ENCODE data around the gene SERAC1.

SERAC1 gene

DNA sequence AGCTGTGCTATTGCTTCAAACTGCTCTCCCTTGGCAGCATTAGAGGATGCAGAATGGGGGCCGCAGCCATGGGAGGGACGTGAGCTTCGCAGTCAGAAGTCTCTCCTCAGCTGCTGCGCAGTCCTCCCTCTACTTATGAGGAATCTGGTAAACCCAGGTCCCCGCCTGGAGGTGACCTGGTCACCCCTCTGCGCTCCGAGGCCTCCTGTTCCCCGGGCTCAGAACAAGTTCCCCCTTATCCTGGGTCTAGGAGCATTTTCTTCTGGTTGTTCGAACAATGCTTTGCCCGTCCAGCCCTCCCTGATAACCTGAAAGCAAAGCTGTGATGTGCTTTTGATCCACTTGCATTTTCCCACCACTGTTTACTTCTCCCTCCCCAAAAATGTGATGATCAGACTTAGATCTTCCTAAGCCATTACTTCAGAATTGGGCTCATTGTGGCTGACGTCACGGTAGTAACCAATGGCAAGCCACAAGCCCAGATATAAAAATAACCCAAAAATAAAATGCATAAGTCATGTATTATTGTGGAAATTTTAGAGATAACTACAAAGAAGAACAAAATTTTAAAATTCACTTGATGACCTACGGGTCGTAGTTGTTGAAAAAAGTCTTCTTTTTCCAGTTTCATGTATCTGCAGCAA lies 80.7 kb downstream of the SERAC1 start:
- no peak for DNase-seq (ENCODE audit: extremely low read depth, low read depth)
- TF ChIP-seq CTCF (IDR thresholded peaks at IDR 0.05; ENCODE audit: low read depth, low read length, missing control alignments): no peak
- no peak overlapping the region for H3K4me3 ChIP-seq (replicated peaks; ENCODE audit: low read depth, low read length)

GRCh38 chr6:158086504-158087223 lies 81.4 kb downstream of the SERAC1 start:
- no peak for TF ChIP-seq CTCF (IDR thresholded peaks at IDR 0.05; ENCODE audit: low read depth, low read length, missing control alignments)
- peak; percentile 44 for DNase-seq (ENCODE audit: extremely low read depth, low read depth)
- no peak overlapping the region for H3K4me3 ChIP-seq (replicated peaks; ENCODE audit: low read depth, low read length)

- TF ChIP-seq CTCF (IDR thresholded peaks at IDR 0.05; ENCODE audit: low read depth, low read length, missing control alignments): no peak
Observed at GRCh38 chr6:158086054-158086503, 82.0 kb downstream of the SERAC1 start.

GRCh38 chr6:158085261-158086053 lies 82.6 kb downstream of the SERAC1 start:
- TF ChIP-seq CTCF (IDR thresholded peaks at IDR 0.05; ENCODE audit: low read depth, low read length, missing control alignments): no peak
- no peak overlapping the region for H3K4me3 ChIP-seq (replicated peaks; ENCODE audit: low read depth, low read length)
- no peak for DNase-seq (ENCODE audit: extremely low read depth, low read depth)

More at GRCh38 chr6:158086054-158086503, 82.0 kb downstream of the SERAC1 start:
- no peak overlapping the region for H3K4me3 ChIP-seq (replicated peaks; ENCODE audit: low read depth, low read length)
- no peak for DNase-seq (ENCODE audit: extremely low read depth, low read depth)

DNA sequence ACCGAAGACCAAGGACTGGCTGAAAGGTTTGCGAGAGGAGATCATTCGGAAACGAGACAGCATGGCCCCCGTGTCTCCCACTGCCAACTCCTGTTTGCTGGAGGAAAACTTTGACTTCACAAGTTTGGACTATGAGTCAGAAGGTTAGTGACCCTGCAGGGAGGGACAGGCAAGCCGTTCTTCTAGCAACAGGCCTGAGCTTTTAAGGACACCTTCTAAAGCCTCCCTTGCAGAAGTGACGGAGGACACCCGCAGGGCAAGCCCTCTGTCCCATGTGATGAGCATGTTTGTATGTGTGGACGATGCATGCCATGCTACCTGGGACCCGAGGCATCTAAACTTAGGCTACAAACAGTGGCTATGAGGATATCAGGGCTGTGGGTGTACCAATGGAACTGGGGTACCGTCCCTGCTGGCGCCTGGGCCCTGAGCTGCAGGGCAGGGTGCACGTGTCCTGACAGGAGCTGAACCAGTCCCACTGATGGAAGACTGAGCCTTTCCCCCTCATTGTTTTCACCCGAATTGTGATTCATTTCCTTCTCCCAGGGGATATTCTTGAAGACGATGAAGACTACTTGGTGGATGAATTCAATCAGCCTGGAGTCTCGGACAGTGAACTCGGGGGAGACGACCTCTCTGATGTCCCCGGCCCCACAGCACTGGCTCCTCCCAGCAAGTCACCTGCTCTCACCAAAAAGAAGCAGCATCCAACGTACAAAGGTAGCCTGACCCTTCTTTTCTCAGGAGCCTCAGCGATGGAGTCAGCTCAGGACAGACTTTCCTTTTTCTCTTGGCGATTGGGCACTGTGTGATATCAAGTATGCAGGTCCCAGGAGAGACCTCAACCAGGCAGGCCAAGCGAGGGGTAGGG lies 84.4 kb downstream of the SERAC1 start:
- DNase-seq (ENCODE audit: extremely low read depth, low read depth): no peak
- H3K4me3 ChIP-seq (replicated peaks; ENCODE audit: low read depth, low read length): no peak overlapping the region
- TF ChIP-seq CTCF (IDR thresholded peaks at IDR 0.05; ENCODE audit: low read depth, low read length, missing control alignments): no peak

GRCh38 chr6:158081657-158081935 lies 86.5 kb downstream of the SERAC1 start:
- H3K4me3 ChIP-seq (replicated peaks; ENCODE audit: low read depth, low read length): no peak overlapping the region
- DNase-seq (ENCODE audit: extremely low read depth, low read depth): no peak
- TF ChIP-seq CTCF (IDR thresholded peaks at IDR 0.05; ENCODE audit: low read depth, low read length, missing control alignments): no peak

All from HFF-Myc (cell line).